ENCODE data around the gene BARHL1. TPM values are rescaled to one million over a fixed set of nuclear protein-coding genes. Genes with fewer than 3 reads are reported as not detected.
A peak's percentile ranks its signal among the peaks of the same experiment; 100 is the strongest.

Gene BARHL1
- total RNA-seq, 1 donor from 2014 or later = 1.0 TPM

DNA sequence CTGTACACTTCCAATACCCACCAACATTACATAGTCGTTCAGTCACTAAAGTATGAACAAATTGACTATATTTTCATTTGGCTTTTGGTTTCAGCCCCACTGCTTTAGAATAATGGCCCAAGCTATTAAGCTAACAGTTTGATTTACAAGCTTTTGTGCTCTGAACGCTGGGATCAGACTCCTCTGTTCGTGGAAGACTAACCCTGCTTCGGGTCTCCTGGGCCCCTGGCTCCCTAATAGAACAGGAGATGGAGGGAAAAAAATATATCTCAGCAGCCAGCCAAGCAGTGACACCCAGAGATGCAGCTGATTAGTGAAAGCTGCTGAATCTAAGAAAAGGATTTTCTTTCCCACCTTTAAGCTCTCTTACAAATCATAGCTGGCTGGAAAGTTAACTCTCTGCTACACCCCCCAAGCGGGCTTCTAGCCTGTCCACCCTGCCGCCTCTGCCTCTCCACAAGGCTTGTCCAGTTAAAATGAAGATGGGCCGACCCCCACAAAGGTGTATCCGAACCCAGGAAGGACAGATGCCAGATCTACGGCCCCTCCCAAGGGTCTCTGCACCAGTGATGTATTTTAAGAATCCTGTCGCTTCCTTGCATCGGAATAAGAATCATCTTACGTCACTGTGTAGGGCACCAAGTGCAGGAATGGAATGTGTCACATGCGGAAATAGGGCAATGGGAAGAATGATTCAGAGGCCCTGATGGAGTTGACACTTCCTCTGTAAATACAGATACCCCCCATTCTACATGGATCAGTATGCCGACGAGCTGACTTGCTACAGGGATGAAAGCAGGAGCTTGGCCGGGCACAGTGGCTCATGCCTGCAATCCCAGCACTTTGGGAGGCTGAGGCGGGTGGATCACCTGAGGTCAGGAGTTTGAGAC, 33.4 kb upstream of the BARHL1 start:
- DNase-seq (ENCODE audit: low spot score) = no peak
- H2AFZ ChIP-seq (replicated peaks) = no peak overlapping the region
- H3K36me3 Mint-ChIP-seq = no peaks in the 10 kb centered on the region
- H3K9ac ChIP-seq = no peak overlapping the region
- no peaks in the 10 kb centered on the region for H3K9me3 ChIP-seq (ENCODE audit: low read depth)
- no peaks in the 10 kb centered on the region for H3K36me3 ChIP-seq
- TF ChIP-seq, protein P1, sequence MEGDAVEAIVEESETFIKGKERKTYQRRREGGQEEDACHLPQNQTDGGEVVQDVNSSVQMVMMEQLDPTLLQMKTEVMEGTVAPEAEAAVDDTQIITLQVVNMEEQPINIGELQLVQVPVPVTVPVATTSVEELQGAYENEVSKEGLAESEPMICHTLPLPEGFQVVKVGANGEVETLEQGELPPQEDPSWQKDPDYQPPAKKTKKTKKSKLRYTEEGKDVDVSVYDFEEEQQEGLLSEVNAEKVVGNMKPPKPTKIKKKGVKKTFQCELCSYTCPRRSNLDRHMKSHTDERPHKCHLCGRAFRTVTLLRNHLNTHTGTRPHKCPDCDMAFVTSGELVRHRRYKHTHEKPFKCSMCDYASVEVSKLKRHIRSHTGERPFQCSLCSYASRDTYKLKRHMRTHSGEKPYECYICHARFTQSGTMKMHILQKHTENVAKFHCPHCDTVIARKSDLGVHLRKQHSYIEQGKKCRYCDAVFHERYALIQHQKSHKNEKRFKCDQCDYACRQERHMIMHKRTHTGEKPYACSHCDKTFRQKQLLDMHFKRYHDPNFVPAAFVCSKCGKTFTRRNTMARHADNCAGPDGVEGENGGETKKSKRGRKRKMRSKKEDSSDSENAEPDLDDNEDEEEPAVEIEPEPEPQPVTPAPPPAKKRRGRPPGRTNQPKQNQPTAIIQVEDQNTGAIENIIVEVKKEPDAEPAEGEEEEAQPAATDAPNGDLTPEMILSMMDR (IDR thresholded peaks at IDR 0.05) = no peak
- TF ChIP-seq EZH2phosphoT487 (IDR thresholded peaks at IDR 0.05) (no peak), EZH2 (IDR thresholded peaks at IDR 0.05) (no peak)
- peak overlapping the region; percentile 97 for H3K27ac Mint-ChIP-seq
- no peaks in the 10 kb centered on the region for H3K9me3 Mint-ChIP-seq
- no peaks in the 10 kb centered on the region for H3K27me3 ChIP-seq
- peak overlapping the region; percentile 43 for H3K4me2 ChIP-seq
- H3K27ac ChIP-seq = no peak overlapping the region
- H3K4me3 ChIP-seq = no peak overlapping the region
- H3K4me1 ChIP-seq = peaks cover 45% of the 10 kb centered on the region
- peaks cover 65% of the 10 kb centered on the region for H3K4me1 Mint-ChIP-seq
- peaks cover 8% of the 10 kb centered on the region for H3K27me3 Mint-ChIP-seq (ENCODE audit: insufficient read depth, low read depth)
- no peaks in the 10 kb centered on the region for H3K79me2 ChIP-seq (ENCODE audit: low read depth)
- H4K20me1 ChIP-seq (ENCODE audit: low read depth) = no peaks in the 10 kb centered on the region
- peaks cover 21% of the 10 kb centered on the region for H3F3A ChIP-seq (ENCODE audit: low read depth)
- peak overlapping the region; percentile 35 for H3K4me3 Mint-ChIP-seq

DNA sequence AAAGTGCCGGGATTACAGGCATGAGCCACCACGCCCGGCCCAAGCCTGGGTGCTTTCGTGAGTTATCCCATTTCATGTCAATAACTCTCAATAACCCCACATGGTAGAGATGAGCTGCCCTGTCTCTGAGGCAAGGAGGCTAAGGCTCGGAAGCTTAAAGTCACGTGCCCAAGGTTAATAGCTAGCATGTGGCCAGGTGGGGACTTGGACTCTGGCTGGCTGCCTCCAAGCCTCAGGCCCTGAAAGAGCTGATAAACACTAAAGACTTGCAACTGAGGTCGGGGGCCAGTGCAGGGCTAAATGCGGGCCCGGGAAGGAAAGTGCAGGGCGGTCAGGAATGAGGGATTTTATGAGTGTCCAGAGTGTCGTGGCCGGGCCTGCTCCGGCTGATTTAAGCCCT, 30.9 kb upstream of the BARHL1 start:
- Mint-ChIP-seq H3K36me3 (no peaks in the 10 kb centered on the region), H3K27me3 (ENCODE audit: insufficient read depth, low read depth) (peaks cover 5% of the 10 kb centered on the region), H3K4me3 (no peak overlapping the region), H3K27ac (no peak overlapping the region), H3K9me3 (no peaks in the 10 kb centered on the region), H3K4me1 (peaks cover 57% of the 10 kb centered on the region)
- H3K4me1 ChIP-seq = peaks cover 50% of the 10 kb centered on the region
- no peaks in the 10 kb centered on the region for H4K20me1 ChIP-seq (ENCODE audit: low read depth)
- DNase-seq (ENCODE audit: low spot score) = no peak
- no peak for TF ChIP-seq EZH2phosphoT487 (IDR thresholded peaks at IDR 0.05)
- TF ChIP-seq, protein P1 (IDR thresholded peaks at IDR 0.05) = no peak
- TF ChIP-seq EZH2 (IDR thresholded peaks at IDR 0.05) = no peak
- no peaks in the 10 kb centered on the region for H3K36me3 ChIP-seq
- H3K27ac ChIP-seq = no peak overlapping the region
- no peak overlapping the region for H2AFZ ChIP-seq (replicated peaks)
- H3K9ac ChIP-seq = no peak overlapping the region
- H3K79me2 ChIP-seq (ENCODE audit: low read depth) = no peaks in the 10 kb centered on the region
- no peak overlapping the region for H3K4me2 ChIP-seq
- peaks cover 24% of the 10 kb centered on the region for H3F3A ChIP-seq (ENCODE audit: low read depth)
- H3K9me3 ChIP-seq (ENCODE audit: low read depth) = no peaks in the 10 kb centered on the region
- H3K4me3 ChIP-seq = no peak overlapping the region
- H3K27me3 ChIP-seq = no peaks in the 10 kb centered on the region

DNA sequence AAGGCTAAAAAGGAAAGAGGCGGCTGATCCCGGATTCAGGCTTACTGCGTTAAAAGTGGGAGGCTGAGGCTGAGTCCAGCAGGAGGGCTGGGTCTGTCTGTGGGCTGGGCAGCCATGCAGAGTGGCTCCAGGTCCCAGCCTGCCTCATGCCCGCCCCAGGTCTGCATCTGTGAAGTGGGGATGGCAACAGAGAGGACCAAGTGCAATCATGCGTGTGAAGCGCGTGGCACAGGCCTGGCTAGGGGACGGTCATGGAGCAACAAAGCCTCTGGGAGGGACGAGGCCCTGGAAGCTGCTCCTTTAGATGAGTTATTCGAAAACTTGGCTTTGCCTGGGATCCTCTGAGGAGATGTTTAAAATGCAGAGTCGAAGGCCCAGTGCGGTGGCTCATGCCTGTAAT, 30.4 kb upstream of the BARHL1 start:
- Histone ChIP-seq H2AFZ (replicated peaks) (no peak overlapping the region), H3K27me3 (no peaks in the 10 kb centered on the region), H3K9ac (no peak overlapping the region), H3K79me2 (ENCODE audit: low read depth) (no peaks in the 10 kb centered on the region), H3K4me1 (peaks cover 50% of the 10 kb centered on the region), H3K4me3 (no peak overlapping the region), H3K9me3 (ENCODE audit: low read depth) (no peaks in the 10 kb centered on the region), H3F3A (ENCODE audit: low read depth) (peaks cover 26% of the 10 kb centered on the region), H4K20me1 (ENCODE audit: low read depth) (no peaks in the 10 kb centered on the region), H3K4me2 (no peak overlapping the region), H3K27ac (no peak overlapping the region), H3K36me3 (no peaks in the 10 kb centered on the region)
- peaks cover 57% of the 10 kb centered on the region for H3K4me1 Mint-ChIP-seq
- TF ChIP-seq EZH2 (IDR thresholded peaks at IDR 0.05) (no peak), EZH2phosphoT487 (IDR thresholded peaks at IDR 0.05) (no peak)
- TF ChIP-seq, protein P1 (IDR thresholded peaks at IDR 0.05) = no peak
- no peaks in the 10 kb centered on the region for H3K36me3 Mint-ChIP-seq
- H3K4me3 Mint-ChIP-seq = no peak overlapping the region
- no peaks in the 10 kb centered on the region for H3K9me3 Mint-ChIP-seq
- no peak for DNase-seq (ENCODE audit: low spot score)
- peaks cover 7% of the 10 kb centered on the region for H3K27me3 Mint-ChIP-seq (ENCODE audit: insufficient read depth, low read depth)
- H3K27ac Mint-ChIP-seq = peak overlapping the region; percentile 42

Data from neural progenitor cell (in vitro differentiated cells).